Mucosa of rectum (tissue), 2 donors: Measurements from ENCODE around the gene LLGL1.

Experiments
- H3K27ac ChIP-seq, 2 donors: one replicate each; pipeline ENCODE4 v1.7.0; 2013; ENCODE audit warnings: inconsistent platforms in 2 of 2, low read depth in 2 of 2, low read length in 2 of 2
- H3K27me3 ChIP-seq, 2 donors: one replicate each; pipeline ENCODE4 v1.7.0; 2013; ENCODE audit warnings: low read length in 2 of 2; ENCODE audit not compliant: control insufficient read depth in 2 of 2, insufficient read depth in 2 of 2
- H3K36me3 ChIP-seq, 2 donors: one replicate each; pipeline ENCODE4 v1.7.0; 2013; ENCODE audit warnings: low read length in 2 of 2; ENCODE audit not compliant: control insufficient read depth in 2 of 2, insufficient read depth in 2 of 2
- H3K4me1 ChIP-seq, 2 donors: one replicate each; pipeline ENCODE4 v1.7.0; 2013; ENCODE audit warnings: low read length in 2 of 2, mild to moderate bottlenecking in 1 of 2; ENCODE audit not compliant: control insufficient read depth in 2 of 2, insufficient read depth in 2 of 2
- H3K4me3 ChIP-seq, 2 donors: one replicate each; pipeline ENCODE4 v1.7.0; 2013; ENCODE audit warnings: low read length in 2 of 2
- H3K9ac ChIP-seq, 2 donors: one replicate each; pipeline ENCODE4 v1.7.0; 2013; ENCODE audit warnings: low read length in 2 of 2, low read depth in 1 of 2, mild to moderate bottlenecking in 1 of 2
- H3K9me3 ChIP-seq, 2 donors: one replicate each; pipeline ENCODE4 v1.7.0; 2013; ENCODE audit warnings: low read length in 2 of 2; ENCODE audit not compliant: control insufficient read depth in 2 of 2
- donor health status: healthy.
- donor health status: Normal muscosa, but diverticular disease.

LLGL1 gene

DNA sequence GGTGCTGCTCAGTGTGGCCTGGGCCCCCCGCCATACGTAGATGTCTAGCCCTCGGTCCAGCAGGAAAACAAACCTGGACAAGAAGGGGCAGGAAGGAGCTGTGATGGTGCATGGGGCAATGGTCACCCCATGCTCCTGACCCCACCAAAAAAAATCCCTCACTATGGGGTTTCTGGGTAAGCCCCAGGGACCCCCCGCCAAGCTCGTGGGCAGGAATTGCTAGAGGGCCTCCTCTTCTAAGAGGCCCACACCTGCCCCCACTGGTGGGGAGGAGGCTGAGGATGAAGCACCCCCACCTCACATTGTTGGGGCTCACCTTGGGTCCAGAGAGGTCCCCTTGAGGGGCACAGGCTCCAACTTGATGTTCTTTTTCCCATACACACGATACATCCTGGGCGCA is 23.4 kb downstream of the LLGL1 start:
- Histone ChIP-seq H3K36me3 (peaks cover 69 to 74% of the 10 kb centered on the region in 2 donors), H3K4me3 (no peak overlapping the region), H3K9ac (no peak overlapping the region), H3K4me1 (peaks cover 14 to 18% of the 10 kb centered on the region in 2 donors), H3K9me3 (no peaks in the 10 kb centered on the region), H3K27me3 (no peaks in the 10 kb centered on the region), H3K27ac (no peak overlapping the region)

DNA sequence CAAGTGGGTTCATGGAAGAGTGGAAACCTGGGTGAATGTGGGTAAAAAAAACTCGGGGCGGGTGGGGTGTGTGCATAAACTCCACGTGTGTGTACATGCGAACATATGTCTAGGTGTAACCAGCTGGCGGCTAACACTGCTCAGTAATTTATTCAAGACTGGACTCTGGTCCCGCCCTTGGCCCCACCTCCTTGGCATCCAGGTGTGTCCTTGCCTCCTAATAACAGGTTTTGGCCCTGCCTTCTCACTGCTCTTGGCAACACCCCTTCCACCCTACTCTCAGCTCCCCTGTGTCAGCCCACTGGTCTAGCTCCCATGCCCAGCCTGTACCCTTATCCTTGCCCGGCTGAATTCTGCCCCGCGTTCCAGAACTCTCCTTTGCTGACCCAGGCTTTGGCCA is 24.8 kb downstream of the LLGL1 start:
- Histone ChIP-seq H3K27ac (no peak overlapping the region), H3K4me1 (peaks cover 14 to 18% of the 10 kb centered on the region in 2 donors), H3K4me3 (no peak overlapping the region), H3K36me3 (peaks cover 75 to 83% of the 10 kb centered on the region in 2 donors), H3K27me3 (no peaks in the 10 kb centered on the region), H3K9me3 (no peaks in the 10 kb centered on the region), H3K9ac (no peak overlapping the region)

DNA sequence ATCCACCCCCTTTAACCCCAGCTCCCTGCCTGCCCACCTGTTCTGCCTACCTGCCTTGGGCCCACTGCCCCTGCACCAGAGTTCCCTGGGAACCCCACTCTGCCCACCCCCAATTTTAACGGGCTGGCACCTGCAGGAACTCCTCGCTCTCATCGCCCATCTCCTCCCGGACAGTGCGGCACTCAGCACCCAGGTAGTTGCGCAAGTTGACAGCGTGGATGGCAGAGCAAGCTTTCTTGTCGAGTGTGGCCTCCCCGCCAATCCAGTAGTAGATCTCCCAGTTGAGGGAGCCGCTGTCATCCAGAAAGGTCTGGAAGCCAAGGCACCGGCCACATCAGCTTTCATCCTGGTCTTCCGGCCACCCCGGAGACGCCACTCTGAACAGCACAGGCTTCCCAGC is 25.3 kb downstream of the LLGL1 start:
- Histone ChIP-seq H3K27me3 (no peaks in the 10 kb centered on the region), H3K4me3 (no peak overlapping the region), H3K27ac (no peak overlapping the region), H3K36me3 (peaks cover 72 to 83% of the 10 kb centered on the region in 2 donors), H3K9me3 (no peaks in the 10 kb centered on the region), H3K4me1 (peaks cover 14 to 18% of the 10 kb centered on the region in 2 donors), H3K9ac (no peak overlapping the region)

DNA sequence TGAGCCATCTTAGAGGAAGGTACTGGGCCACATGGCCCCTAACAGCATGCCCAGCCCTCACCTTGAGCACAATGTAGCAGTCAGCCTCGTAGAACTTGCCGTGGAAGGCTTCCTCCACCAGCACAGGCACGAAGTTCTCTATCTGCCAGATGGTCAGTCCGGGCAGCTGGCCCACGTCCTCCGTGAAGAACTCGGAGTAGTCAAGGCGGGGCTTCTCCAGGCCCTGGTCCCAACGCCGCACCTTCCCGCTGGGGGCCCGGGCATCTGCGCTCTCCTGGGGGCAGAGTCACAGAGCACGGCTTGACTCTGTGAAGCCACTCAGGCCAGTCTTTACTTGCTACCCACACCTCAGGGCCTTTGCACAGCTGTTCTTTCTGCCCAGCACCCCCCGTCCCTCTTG is 25.8 kb downstream of the LLGL1 start:
- Histone ChIP-seq H3K4me1 (peaks cover 14 to 15% of the 10 kb centered on the region in 2 donors), H3K36me3 (peaks cover 69 to 81% of the 10 kb centered on the region in 2 donors), H3K9me3 (no peaks in the 10 kb centered on the region), H3K27ac (no peak overlapping the region), H3K27me3 (no peaks in the 10 kb centered on the region), H3K4me3 (no peak overlapping the region), H3K9ac (no peak overlapping the region)

DNA sequence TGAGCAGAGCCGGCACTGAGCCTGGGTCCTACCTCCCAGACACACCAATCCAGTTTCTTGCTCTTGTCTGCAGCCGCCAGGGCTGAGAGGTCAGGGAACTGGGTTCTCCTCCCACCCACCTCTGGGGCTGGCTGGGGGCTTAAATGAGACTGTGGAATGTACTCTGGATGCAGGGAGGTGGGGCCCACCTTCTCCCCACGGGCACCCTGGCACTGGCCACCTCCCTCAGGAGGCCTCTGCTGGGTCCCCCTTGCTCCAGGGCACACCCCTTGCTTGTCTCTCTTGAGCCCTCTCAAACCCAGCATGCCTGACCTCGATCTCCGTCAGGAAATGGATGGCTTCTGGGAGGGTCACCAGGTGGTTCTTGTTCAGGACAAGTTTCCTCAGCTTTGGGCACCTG is 26.7 kb downstream of the LLGL1 start:
- Histone ChIP-seq H3K4me1 (peaks cover 14 to 16% of the 10 kb centered on the region in 2 donors), H3K36me3 (peaks cover 64 to 80% of the 10 kb centered on the region in 2 donors), H3K9me3 (no peaks in the 10 kb centered on the region), H3K27ac (no peak overlapping the region), H3K27me3 (no peaks in the 10 kb centered on the region), H3K9ac (no peak overlapping the region), H3K4me3 (no peak overlapping the region)

DNA sequence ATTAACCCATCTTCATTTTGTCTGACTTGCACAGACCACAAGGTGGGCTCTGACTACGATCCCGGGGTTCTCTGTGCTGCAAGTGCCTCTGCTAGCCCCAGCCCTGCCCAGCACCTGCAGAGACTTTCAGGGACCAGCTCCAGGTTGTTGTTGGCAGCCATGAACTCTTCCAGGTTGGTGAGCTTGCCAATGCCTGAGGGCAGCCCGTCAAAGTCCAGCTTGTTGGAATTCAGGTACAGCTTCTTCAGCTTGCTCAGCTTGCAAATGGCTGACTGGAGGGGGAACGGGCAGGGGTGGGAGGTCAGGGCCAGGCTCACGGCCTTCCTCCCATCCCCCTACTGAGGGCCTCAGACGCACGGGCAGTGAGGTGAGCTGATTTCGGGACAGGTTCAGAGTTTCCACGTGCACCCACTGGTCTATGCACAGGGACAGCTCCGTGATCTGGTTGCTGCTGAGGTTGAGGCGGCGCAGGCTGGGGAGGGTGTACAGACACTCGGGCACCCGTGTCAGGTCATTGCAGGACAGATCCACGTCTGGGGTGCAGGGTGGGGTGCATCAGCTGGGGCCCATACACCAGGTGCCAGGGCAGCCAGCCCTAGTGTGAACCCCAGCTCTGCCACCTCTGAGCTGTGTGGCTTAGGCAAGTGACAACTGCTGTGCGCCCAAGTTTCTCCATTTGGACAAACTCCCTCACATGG is 27.9 kb downstream of the LLGL1 start:
- Histone ChIP-seq H3K9me3 (no peaks in the 10 kb centered on the region), H3K4me1 (peaks cover 12 to 16% of the 10 kb centered on the region in 2 donors), H3K36me3 (peaks cover 54 to 73% of the 10 kb centered on the region in 2 donors), H3K9ac (no peak overlapping the region), H3K4me3 (no peak overlapping the region), H3K27me3 (no peaks in the 10 kb centered on the region), H3K27ac (no peak overlapping the region)

DNA sequence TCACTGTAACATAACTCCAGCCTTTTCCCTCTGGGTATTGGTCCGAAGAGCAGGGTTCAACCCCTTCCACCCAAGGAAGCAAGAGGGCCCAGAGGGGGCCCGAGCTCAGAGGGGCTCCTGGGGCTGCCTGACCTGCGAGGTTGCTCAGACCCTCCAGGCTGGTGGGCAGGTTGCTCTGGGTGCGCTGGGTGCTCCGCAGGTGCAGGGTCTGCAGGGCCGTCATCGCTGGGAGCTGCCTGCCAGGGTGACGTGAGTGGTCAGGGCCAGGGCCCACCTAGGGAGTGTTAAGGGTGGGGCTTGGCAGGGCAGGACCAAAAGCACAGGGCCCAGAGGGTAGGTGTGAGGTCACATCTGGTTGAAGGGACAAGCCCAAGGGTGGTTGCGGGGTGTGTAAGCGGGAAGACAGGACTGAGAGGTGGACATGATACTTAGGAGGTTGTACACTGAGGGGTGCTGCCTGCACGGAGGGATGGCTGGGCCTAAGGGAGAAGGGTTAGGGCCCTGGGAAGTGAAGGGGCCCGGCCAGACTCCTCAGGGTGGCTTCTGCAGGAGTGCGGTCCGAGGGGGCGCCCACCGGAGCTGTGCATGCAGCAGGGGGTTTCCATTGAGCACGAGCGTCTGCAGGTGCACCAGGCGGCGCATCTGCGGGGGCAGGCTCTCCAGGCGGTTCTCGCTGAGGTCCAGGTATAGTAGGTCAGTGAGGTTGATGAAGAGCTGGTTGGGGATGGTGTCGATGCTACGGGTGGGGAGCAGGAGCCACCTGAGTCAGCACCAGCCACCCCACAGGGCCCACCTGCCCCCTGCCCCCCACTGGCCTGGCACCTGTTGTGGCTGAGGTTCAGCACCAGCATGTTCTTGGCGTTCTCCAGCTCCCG is 28.7 kb downstream of the LLGL1 start:
- H3K27ac ChIP-seq: no peak overlapping the region
- H3K9me3 ChIP-seq: no peaks in the 10 kb centered on the region
- H3K4me1 ChIP-seq: peaks cover 16 to 19% of the 10 kb centered on the region in 2 donors
- no peaks in the 10 kb centered on the region for H3K27me3 ChIP-seq
- no peak overlapping the region for H3K4me3 ChIP-seq
- H3K36me3 ChIP-seq: peaks cover 46 to 65% of the 10 kb centered on the region in 2 donors
- no peak overlapping the region for H3K9ac ChIP-seq

DNA sequence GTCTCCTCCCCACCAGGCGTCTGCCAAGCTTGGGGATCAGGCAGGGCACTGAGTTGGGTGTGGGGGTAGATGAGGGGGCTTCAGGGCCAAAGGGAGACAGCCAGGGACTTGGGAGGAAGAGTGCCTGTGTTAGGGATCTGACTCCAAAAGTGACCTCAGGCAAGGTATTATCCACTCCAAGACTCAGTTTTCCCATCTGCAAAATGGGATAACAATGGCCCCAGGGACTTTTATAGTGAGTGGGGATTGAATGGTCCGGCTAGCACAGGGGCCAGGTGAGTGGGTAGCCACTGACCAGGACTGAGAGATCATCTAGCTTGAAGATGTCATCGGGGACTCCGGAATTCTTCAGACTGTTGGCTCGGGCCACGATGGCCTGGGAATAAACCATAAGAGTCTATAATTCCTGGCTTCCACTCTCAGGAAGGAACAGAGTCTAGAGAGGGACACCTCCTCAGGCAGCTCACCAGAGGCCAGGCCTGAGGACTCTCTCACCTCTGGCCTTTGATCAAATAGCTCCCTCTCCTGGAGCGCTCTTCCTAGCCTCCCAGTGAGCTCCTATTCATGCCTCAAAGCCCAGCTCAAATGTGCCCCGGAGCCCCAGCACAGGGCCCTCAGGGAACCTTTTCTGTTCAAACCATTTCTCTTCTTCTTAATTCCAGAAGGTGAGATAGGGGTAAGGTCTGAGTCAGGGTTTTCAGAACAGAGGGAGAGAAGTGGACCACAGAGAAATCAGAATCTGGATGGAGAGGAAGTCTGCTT is 29.6 kb downstream of the LLGL1 start:
- H3K36me3 ChIP-seq: peaks cover 43 to 62% of the 10 kb centered on the region in 2 donors
- H3K27me3 ChIP-seq: no peaks in the 10 kb centered on the region
- peaks cover 20 to 21% of the 10 kb centered on the region in 2 donors for H3K4me1 ChIP-seq
- H3K9me3 ChIP-seq: no peaks in the 10 kb centered on the region
- H3K4me3 ChIP-seq: no peak overlapping the region
- no peak overlapping the region for H3K9ac ChIP-seq
- H3K27ac ChIP-seq: no peak overlapping the region

DNA sequence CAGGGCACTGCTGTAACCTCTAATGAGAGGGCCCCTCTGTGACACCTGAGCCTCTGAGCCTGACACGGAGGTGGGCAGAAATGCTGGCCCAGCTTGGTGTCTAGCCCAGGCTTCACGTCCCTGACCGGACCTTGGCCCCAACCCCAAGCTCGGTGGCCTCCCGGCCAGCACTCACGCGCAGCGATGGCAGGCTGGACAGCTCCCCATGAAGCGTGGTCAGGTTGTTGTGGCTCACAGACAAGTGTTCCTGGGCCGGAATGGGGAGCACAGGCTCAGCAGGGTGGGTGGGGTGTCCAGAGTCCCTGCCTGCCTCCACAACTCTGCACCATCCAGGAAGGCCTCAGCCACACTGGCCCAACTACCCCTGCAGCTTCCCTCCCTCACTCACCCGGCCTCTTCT is 30.9 kb downstream of the LLGL1 start:
- Histone ChIP-seq H3K27me3 (no peaks in the 10 kb centered on the region), H3K9ac (no peak overlapping the region), H3K27ac (no peak overlapping the region), H3K4me3 (no peak overlapping the region), H3K4me1 (peaks cover 25 to 27% of the 10 kb centered on the region in 2 donors), H3K9me3 (no peaks in the 10 kb centered on the region), H3K36me3 (peaks cover 35 to 49% of the 10 kb centered on the region in 2 donors)

DNA sequence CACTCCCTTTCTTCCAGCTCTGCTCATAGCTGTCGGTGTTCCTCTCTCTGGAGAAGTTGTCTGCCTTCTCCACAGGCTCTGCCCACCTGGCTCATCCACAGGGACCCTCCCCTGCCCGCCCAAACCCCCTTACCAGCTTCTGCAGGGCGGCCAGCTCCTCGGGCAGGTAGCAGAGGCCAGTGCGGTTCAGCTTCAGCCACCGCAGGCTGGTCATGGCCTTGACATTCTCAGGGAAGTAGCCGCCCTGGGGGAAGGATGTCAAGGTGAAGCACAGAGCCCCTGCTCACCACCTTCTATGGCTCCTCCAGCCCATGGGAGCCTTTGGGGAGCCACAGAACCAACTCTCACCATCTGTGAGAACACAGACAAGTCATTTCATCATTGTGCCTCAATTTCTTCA is 31.3 kb downstream of the LLGL1 start:
- H3K4me3 ChIP-seq: no peak overlapping the region
- peaks cover 31 to 46% of the 10 kb centered on the region in 2 donors for H3K36me3 ChIP-seq
- H3K27me3 ChIP-seq: no peaks in the 10 kb centered on the region
- no peaks in the 10 kb centered on the region for H3K9me3 ChIP-seq
- no peak overlapping the region for H3K9ac ChIP-seq
- H3K4me1 ChIP-seq: peaks cover 29 to 31% of the 10 kb centered on the region in 2 donors
- H3K27ac ChIP-seq: no peak overlapping the region
